ENCODE results near the gene PLA2R1.

DNA sequence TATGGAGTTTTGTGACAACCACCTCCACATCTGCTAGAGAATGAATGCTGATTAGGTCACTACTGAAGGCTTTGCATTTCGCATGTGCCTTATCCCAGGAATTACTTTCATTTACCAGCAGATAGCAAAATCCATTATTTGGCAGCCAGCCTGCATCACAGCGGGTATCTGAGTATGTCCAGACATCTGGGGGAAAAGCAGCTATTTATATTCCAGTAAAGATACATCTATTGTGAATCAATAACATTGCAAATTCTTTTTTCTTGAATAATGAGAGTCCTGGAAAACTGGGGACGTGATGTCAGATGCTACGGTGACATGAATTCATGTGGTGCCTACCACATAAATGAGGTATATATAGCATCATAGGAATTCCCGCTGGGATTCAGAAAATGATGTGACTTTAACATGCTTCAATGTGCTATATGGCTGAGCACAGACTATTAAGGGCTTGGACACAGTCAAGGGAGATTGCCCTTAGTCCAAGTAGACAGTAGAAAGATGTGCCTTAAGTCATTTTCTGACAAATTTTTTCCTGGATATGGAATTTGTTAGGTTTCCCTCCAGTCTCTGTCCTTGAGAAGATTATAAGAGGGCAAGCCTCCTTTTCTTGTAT, 180.2 kb downstream of the PLA2R1 start:
- no peak for TF ChIP-seq POLR2A (IDR thresholded peaks at IDR 0.05)
- TF ChIP-seq, protein P1, sequence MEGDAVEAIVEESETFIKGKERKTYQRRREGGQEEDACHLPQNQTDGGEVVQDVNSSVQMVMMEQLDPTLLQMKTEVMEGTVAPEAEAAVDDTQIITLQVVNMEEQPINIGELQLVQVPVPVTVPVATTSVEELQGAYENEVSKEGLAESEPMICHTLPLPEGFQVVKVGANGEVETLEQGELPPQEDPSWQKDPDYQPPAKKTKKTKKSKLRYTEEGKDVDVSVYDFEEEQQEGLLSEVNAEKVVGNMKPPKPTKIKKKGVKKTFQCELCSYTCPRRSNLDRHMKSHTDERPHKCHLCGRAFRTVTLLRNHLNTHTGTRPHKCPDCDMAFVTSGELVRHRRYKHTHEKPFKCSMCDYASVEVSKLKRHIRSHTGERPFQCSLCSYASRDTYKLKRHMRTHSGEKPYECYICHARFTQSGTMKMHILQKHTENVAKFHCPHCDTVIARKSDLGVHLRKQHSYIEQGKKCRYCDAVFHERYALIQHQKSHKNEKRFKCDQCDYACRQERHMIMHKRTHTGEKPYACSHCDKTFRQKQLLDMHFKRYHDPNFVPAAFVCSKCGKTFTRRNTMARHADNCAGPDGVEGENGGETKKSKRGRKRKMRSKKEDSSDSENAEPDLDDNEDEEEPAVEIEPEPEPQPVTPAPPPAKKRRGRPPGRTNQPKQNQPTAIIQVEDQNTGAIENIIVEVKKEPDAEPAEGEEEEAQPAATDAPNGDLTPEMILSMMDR (IDR thresholded peaks at IDR 0.05) = no peak

All from thyroid gland (tissue), 4 donors.